CD14-positive monocyte (primary cell): ENCODE measurements around the gene ICAM5. TPM values are rescaled to one million over a fixed set of nuclear protein-coding genes. Genes with fewer than 3 reads are reported as not detected.
A peak's percentile ranks its signal among the peaks of the same experiment; 100 is the strongest.

ENCODE experiments used
- DNase-seq, 3 donors: peaks; one replicate each; pipeline ENCODE4 v3.0.0-alpha.2; 2011 to 2022
- H2AFZ ChIP-seq: 2 replicates; pipeline ENCODE4 v1.6.0; 2012; ENCODE audit warnings: mild to moderate bottlenecking, low read depth, low read length, inconsistent platforms; ENCODE audit not compliant: insufficient read depth, poor library complexity, severe bottlenecking
- H3K27ac ChIP-seq, 2 donors: 1 replicate in 1 of 2; 2 replicates in 1 of 2; pipeline ENCODE4 v1.5.1; 2012 to 2013; ENCODE audit warnings: low read length in 2 of 2, control low read depth in 1 of 2, inconsistent platforms in 1 of 2, low read depth in 1 of 2, mild to moderate bottlenecking in 1 of 2
- H3K27me3 ChIP-seq, 2 donors: one replicate each; pipeline versions ENCODE4 v1.6.0 to v1.6.1; 2011 to 2013; ENCODE audit warnings: low read length in 2 of 2; ENCODE audit not compliant: control insufficient read depth in 2 of 2, insufficient read depth in 2 of 2
- H3K36me3 ChIP-seq, 2 donors: replicated peaks in 1 of 2; 1 replicate in 1 of 2; 2 replicates in 1 of 2; pipeline versions ENCODE4 v1.5.1 to v1.6.1; 2012 to 2013; ENCODE audit warnings: low read length in 2 of 2, control low read depth in 1 of 2, inconsistent platforms in 1 of 2, mild to moderate bottlenecking in 1 of 2; ENCODE audit not compliant: insufficient read depth in 2 of 2, control insufficient read depth in 1 of 2
- H3K4me1 ChIP-seq, 2 donors: 1 replicate in 1 of 2; 2 replicates in 1 of 2; pipeline versions ENCODE4 v1.5.1 to v1.6.1; 2012 to 2013; ENCODE audit warnings: low read length in 2 of 2, control low read depth in 1 of 2, inconsistent platforms in 1 of 2, mild to moderate bottlenecking in 1 of 2, moderate library complexity in 1 of 2; ENCODE audit not compliant: insufficient read depth in 2 of 2, control insufficient read depth in 1 of 2
- H3K4me2 ChIP-seq: replicated peaks from 2 replicates; pipeline ENCODE3; 2012; ENCODE audit warnings: low read length, moderate library complexity, mild to moderate bottlenecking; ENCODE audit not compliant: poor library complexity, severe bottlenecking; ENCODE audit errors: extremely low read depth
- H3K4me3 ChIP-seq, 3 experiments: fragments of 200-600 bp in 1 of 3; sonication (generic) in 1 of 3; replicated peaks in 1 of 3; 1 replicate in 2 of 3; 2 replicates in 1 of 3; pipeline ENCODE4 v1.5.1; 2011 to 2013; ENCODE audit warnings: low read length in 3 of 3, mild to moderate bottlenecking in 3 of 3, control low read depth in 2 of 3, low read depth in 2 of 3, inconsistent platforms in 1 of 3, moderate library complexity in 1 of 3
- H3K79me2 ChIP-seq: 2 replicates; pipeline ENCODE4 v1.6.0; 2012; ENCODE audit warnings: mild to moderate bottlenecking, control low read depth, inconsistent platforms, low read length, moderate library complexity; ENCODE audit not compliant: insufficient read depth
- H3K9ac ChIP-seq: 2 replicates; pipeline ENCODE4 v1.6.0; 2017; ENCODE audit warnings: low read length, mild to moderate bottlenecking; ENCODE audit not compliant: insufficient read depth, poor library complexity, severe bottlenecking
- H3K9me3 ChIP-seq, 2 donors: replicated peaks in 1 of 2; 1 replicate in 1 of 2; 2 replicates in 1 of 2; pipeline versions ENCODE4 v1.5.1 to v1.6.1; 2012 to 2013; ENCODE audit warnings: low read length in 2 of 2, control low read depth in 1 of 2; ENCODE audit not compliant: control insufficient read depth in 1 of 2, insufficient read depth in 1 of 2
- H4K20me1 ChIP-seq: 2 replicates; pipeline ENCODE4 v1.6.0; 2012; ENCODE audit warnings: mild to moderate bottlenecking, low read length, control low read depth, moderate library complexity; ENCODE audit not compliant: insufficient read depth
- H3K27ac Mint-ChIP-seq, 7 donors: one replicate each; pipeline ENCODE4 v1.8.0; 2020; ENCODE audit warnings: mild to moderate bottlenecking in 7 of 7, mixed read lengths in 7 of 7, moderate library complexity in 6 of 7, inconsistent platforms in 2 of 7
- H3K27me3 Mint-ChIP-seq, 3 donors: one replicate each; pipeline ENCODE4 v1.8.0; 2021 to 2022; ENCODE audit warnings: low read depth in 3 of 3, mild to moderate bottlenecking in 3 of 3, mixed read lengths in 3 of 3, moderate library complexity in 3 of 3, inconsistent platforms in 1 of 3
- H3K36me3 Mint-ChIP-seq, 2 donors: one replicate each; pipeline ENCODE4 v1.8.0; 2020; ENCODE audit warnings: mixed read lengths in 2 of 2, inconsistent platforms in 1 of 2, mild to moderate bottlenecking in 1 of 2
- H3K4me1 Mint-ChIP-seq: one replicate; pipeline ENCODE4 v1.8.0; 2020; ENCODE audit warnings: mild to moderate bottlenecking, mixed read lengths
- H3K4me3 Mint-ChIP-seq, 2 donors: one replicate each; pipeline ENCODE4 v1.8.0; 2020; ENCODE audit warnings: mild to moderate bottlenecking in 2 of 2, mixed read lengths in 2 of 2, moderate library complexity in 1 of 2
- H3K9me3 Mint-ChIP-seq, 7 donors: one replicate each; pipeline ENCODE4 v1.8.0; 2020 to 2022; ENCODE audit warnings: mixed read lengths in 7 of 7, mild to moderate bottlenecking in 6 of 7, moderate library complexity in 6 of 7, inconsistent platforms in 2 of 7
- CTCF ChIP-seq: fragments of 200-600 bp; IDR thresholded peaks from one replicate; pipeline ENCODE4 v1.8.0; 2022; ENCODE audit warnings: antibody characterized with exemption, mild to moderate bottlenecking
- WGBS: methylation state at CpG from one replicate; pipeline ENCODE4 v1.1.5; 2013; ENCODE audit warnings: missing lambda C conversion rate; ENCODE audit not compliant: insufficient coverage; 5-methylcytosine and 5-hydroxymethylcytosine counted together
- intact Hi-C, 2 donors: fragments of 100-400 bp; cut with micrococcal nuclease; formaldehyde crosslinking; loops; one replicate each; pipeline versions ENCODE4 v1.15.0 to v1.15.1; 2023
- polyA plus RNA-seq, 3 donors: library from polyadenylated mRNA; depleted of rRNA in 1 of 3; unstranded in 2 of 3; stranded (reverse) in 1 of 3; fragments of 300-500 nt in 2 of 3; fragments of >200 nt in 1 of 3; fragmentation: Illumina TruSeq in 2 of 3; gene quantifications; 1 replicate in 2 of 3; 2 replicates in 1 of 3; pipeline ENCODE4 v1.2.3, GENCODE V29; 2012 to 2021

Gene ICAM5
- polyA plus RNA-seq, 3 donors, result 0.21 to 2.1 TPM; not detected in 1

GRCh38 chr19:10339977-10340376, 50.2 kb downstream of the ICAM5 start:
- H3K4me1 Mint-ChIP-seq, result peaks cover 38% of the 10 kb centered on the region
- no peak for TF ChIP-seq CTCF
- H3K4me3 Mint-ChIP-seq, result peak overlapping the region in 1 of 2 donors; percentile 90
- peak overlapping the region in 1 of 2 donors; percentile 91 for H3K27ac ChIP-seq
- H3K4me1 ChIP-seq, result peaks cover 38 to 45% of the 10 kb centered on the region in 2 donors
- H3K36me3 ChIP-seq, result peaks cover 13 to 16% of the 10 kb centered on the region in 2 donors
- H3K9me3 Mint-ChIP-seq, result peaks cover 0 to 2% (median 0%) of the 10 kb centered on the region in 7 donors
- no peaks in the 10 kb centered on the region for H3K9me3 ChIP-seq
- 100% methylated on average over 2 of the region's 5 CpGs for WGBS
- H3K27me3 Mint-ChIP-seq, result peaks cover 0 to 7% (median 2%) of the 10 kb centered on the region in 3 donors
- no peak overlapping the region for H2AFZ ChIP-seq
- peak overlapping the region in 1 of 3 experiments; percentile 93 for H3K4me3 ChIP-seq
- H4K20me1 ChIP-seq, result no peaks in the 10 kb centered on the region
- no peaks in the 10 kb centered on the region for H3K27me3 ChIP-seq
- H3K4me2 ChIP-seq, result peak overlapping the region; percentile 96
- intact Hi-C loops, result no loop called here
- DNase-seq, result no peak
- H3K79me2 ChIP-seq, result peaks cover 43% of the 10 kb centered on the region
- peaks cover 12 to 22% of the 10 kb centered on the region in 2 donors for H3K36me3 Mint-ChIP-seq
- peak overlapping the region; percentile 82 to 98 (median 92) for H3K27ac Mint-ChIP-seq
- peak overlapping the region; percentile 71 for H3K9ac ChIP-seq

- peak overlapping the region in 1 of 2 donors; percentile 16 for H3K4me3 Mint-ChIP-seq
Observed at GRCh38 chr19:10343495-10343894, 53.7 kb downstream of the ICAM5 start.

More at GRCh38 chr19:10343495-10343894, 53.7 kb downstream of the ICAM5 start:
- Histone ChIP-seq H3K79me2 (peaks cover 10% of the 10 kb centered on the region), H3K4me2 (no peak overlapping the region), H3K9me3 (no peaks in the 10 kb centered on the region), H3K27ac (no peak overlapping the region), H3K4me3 (no peak overlapping the region), H3K36me3 (no peaks in the 10 kb centered on the region), H4K20me1 (no peaks in the 10 kb centered on the region), H2AFZ (no peak overlapping the region), H3K9ac (no peak overlapping the region), H3K4me1 (peaks cover 51 to 52% of the 10 kb centered on the region in 2 donors), H3K27me3 (no peaks in the 10 kb centered on the region)
- Mint-ChIP-seq H3K4me1 (peaks cover 44% of the 10 kb centered on the region), H3K36me3 (peaks cover under 1 to 4% of the 10 kb centered on the region in 2 donors), H3K27ac (peak overlapping the region in 3 of 7 donors; percentile 22 to 45 (median 25)), H3K9me3 (peaks cover 0 to 2% (median 0%) of the 10 kb centered on the region in 7 donors), H3K27me3 (peaks cover 0 to 7% (median 4%) of the 10 kb centered on the region in 3 donors)
- no peak for DNase-seq
- no peak for TF ChIP-seq CTCF
- intact Hi-C loops, result no loop called here
- WGBS, result no CpG with 5 or more reads among the region's 2 CpGs
